ENCODE data around the gene RYR3. TPM values are rescaled to one million over a fixed set of nuclear protein-coding genes. Genes with fewer than 3 reads are reported as not detected.

Gene RYR3
- total RNA-seq, 2 experiments from 2014 or later: 0.06 to 0.32 TPM

GRCh38 chr15:33405096-33405495 is 94.3 kb downstream of the RYR3 start:
- POLR2A ChIA-PET: interaction anchor here (0.5 kb wide), 1 partner anchor 14 kb away, joined by 4 read pairs; no protein-coding TSS in a partner anchor
- H4K20me1 ChIP-seq (ENCODE audit: insufficient read depth, low read length): no peaks in the 10 kb centered on the region
- no peaks in the 10 kb centered on the region for H3K9me3 ChIP-seq (ENCODE audit: low read length)
- H3K4me2 ChIP-seq (ENCODE audit: low read length): no peak overlapping the region
- no peak overlapping the region for H3K4me3 ChIP-seq (ENCODE audit: low read depth, low read length, poor library complexity, severe bottlenecking)
- H2AFZ ChIP-seq (ENCODE audit: low read length): no peak overlapping the region
- TF ChIP-seq CTCF (conservative IDR thresholded peaks at IDR 0.05; ENCODE audit: low read length): no peak
- no peak for TF ChIP-seq EZH2phosphoT487 (IDR thresholded peaks at IDR 0.05; ENCODE audit: borderline replicate concordance, low read depth, low read length)
- CTCF ChIA-PET (ENCODE audit: unreplicated experiment): interaction anchor here (0.6 kb wide), 1 partner anchor 88 kb away, joined by 3 read pairs; no protein-coding TSS in a partner anchor
- no peaks in the 10 kb centered on the region for H3K36me3 ChIP-seq (ENCODE audit: insufficient read depth, low read length)
- no peak overlapping the region for H3K27ac ChIP-seq (ENCODE audit: low read depth, low read length, poor library complexity, severe bottlenecking)
- H3K9me2 ChIP-seq (ENCODE audit: insufficient read depth, low read length): no peaks in the 10 kb centered on the region
- intact Hi-C loops (cut with micrococcal nuclease; ENCODE audit: unreplicated experiment): no loop called here
- no TSS peak for BruUV-seq (replicated peaks)
- no peaks in the 10 kb centered on the region for H3K4me1 ChIP-seq (ENCODE audit: insufficient read depth, low read length, poor library complexity, severe bottlenecking)
- DNase-seq (ENCODE audit: low spot score): no peak
- H3K79me2 ChIP-seq (ENCODE audit: insufficient read depth, low read depth, low read length): no peaks in the 10 kb centered on the region

DNA sequence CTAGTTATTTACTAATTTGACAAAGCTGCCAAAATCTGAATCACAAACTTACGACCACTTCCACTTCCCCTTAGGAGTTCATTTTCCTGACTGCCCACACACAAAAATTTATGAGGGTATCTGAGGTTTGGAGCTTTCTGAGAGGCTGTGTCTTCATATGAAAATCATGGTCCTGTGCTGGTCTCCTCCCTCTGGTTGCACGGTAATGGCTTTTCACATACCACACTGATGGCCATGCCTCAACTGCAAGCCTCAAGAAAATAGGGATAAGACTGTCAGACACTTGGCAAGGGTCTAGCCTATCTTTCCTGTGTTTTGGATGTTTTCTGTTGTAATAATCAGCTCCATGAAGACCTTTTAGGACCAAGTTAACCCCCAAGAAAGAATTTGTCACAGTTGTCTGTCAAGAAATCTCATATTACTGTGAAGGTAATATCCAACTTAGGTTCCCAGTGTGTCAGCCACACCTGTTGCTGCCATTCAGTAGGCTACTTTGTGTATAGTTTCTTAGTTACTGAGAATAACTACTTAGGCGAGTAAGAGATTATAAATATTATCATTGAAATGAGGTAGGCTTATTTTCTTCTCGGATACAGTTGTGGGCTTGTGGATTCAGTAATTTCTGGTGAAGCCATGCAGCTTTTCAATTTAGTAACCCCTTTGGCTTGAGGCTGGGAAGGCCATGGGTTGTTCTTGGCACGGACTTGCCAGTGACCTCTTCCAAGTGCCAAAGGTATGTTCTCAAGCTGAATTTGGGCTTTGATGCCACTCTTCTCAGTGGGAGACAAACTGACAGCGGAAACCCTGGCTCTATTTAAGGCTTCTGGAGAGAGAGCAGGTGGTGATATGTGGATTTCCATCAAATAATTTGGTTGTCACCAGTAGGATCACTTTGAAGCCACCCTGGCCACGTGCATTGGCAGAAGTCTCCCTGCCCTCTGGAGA is 101.1 kb downstream of the RYR3 start:
- Histone ChIP-seq H3K79me2 (ENCODE audit: insufficient read depth, low read depth, low read length) (no peaks in the 10 kb centered on the region), H3K4me3 (ENCODE audit: low read depth, low read length, poor library complexity, severe bottlenecking) (no peak overlapping the region), H3K4me2 (ENCODE audit: low read length) (no peak overlapping the region), H3K9me3 (ENCODE audit: low read length) (no peaks in the 10 kb centered on the region), H3K4me1 (ENCODE audit: insufficient read depth, low read length, poor library complexity, severe bottlenecking) (no peaks in the 10 kb centered on the region), H2AFZ (ENCODE audit: low read length) (no peak overlapping the region), H4K20me1 (ENCODE audit: insufficient read depth, low read length) (no peaks in the 10 kb centered on the region), H3K9me2 (ENCODE audit: insufficient read depth, low read length) (no peaks in the 10 kb centered on the region), H3K36me3 (ENCODE audit: insufficient read depth, low read length) (no peaks in the 10 kb centered on the region), H3K27ac (ENCODE audit: low read depth, low read length, poor library complexity, severe bottlenecking) (no peak overlapping the region)
- BruUV-seq (replicated peaks): no TSS peak
- ChIA-PET CTCF (ENCODE audit: unreplicated experiment) (no interaction called here), POLR2A (no interaction called here)
- no peak for DNase-seq (ENCODE audit: low spot score)
- no peak for TF ChIP-seq EZH2phosphoT487 (IDR thresholded peaks at IDR 0.05; ENCODE audit: borderline replicate concordance, low read depth, low read length)
- no peak for TF ChIP-seq CTCF (conservative IDR thresholded peaks at IDR 0.05; ENCODE audit: low read length)
- intact Hi-C loops (cut with micrococcal nuclease; ENCODE audit: unreplicated experiment): no loop called here

GRCh38 chr15:33419701-33420100 is 108.9 kb downstream of the RYR3 start:
- intact Hi-C loops (cut with micrococcal nuclease; ENCODE audit: unreplicated experiment): no loop called here

More at GRCh38 chr15:33419701-33420100, 108.9 kb downstream of the RYR3 start:
- no TSS peak for BruUV-seq (replicated peaks)
- Histone ChIP-seq H3K36me3 (ENCODE audit: insufficient read depth, low read length) (no peaks in the 10 kb centered on the region), H3K27ac (ENCODE audit: low read depth, low read length, poor library complexity, severe bottlenecking) (no peak overlapping the region), H3K9me3 (ENCODE audit: low read length) (no peaks in the 10 kb centered on the region), H3K4me2 (ENCODE audit: low read length) (no peak overlapping the region), H3K4me1 (ENCODE audit: insufficient read depth, low read length, poor library complexity, severe bottlenecking) (no peaks in the 10 kb centered on the region), H3K79me2 (ENCODE audit: insufficient read depth, low read depth, low read length) (no peaks in the 10 kb centered on the region), H3K4me3 (ENCODE audit: low read depth, low read length, poor library complexity, severe bottlenecking) (no peak overlapping the region), H4K20me1 (ENCODE audit: insufficient read depth, low read length) (no peaks in the 10 kb centered on the region), H2AFZ (ENCODE audit: low read length) (no peak overlapping the region), H3K9me2 (ENCODE audit: insufficient read depth, low read length) (no peaks in the 10 kb centered on the region)
- no peak for DNase-seq (ENCODE audit: low spot score)
- POLR2A ChIA-PET: no interaction called here
- CTCF ChIA-PET (ENCODE audit: unreplicated experiment): no interaction called here
- no peak for TF ChIP-seq CTCF (conservative IDR thresholded peaks at IDR 0.05; ENCODE audit: low read length)
- TF ChIP-seq EZH2phosphoT487 (IDR thresholded peaks at IDR 0.05; ENCODE audit: borderline replicate concordance, low read depth, low read length): no peak

Data from OCI-LY7 (cell line).